Measurements from ENCODE around the gene SYNPR.
"Not testable (repeated sequence)": the region's sequence is repeated elsewhere in the genome, so short reads cannot be mapped to it uniquely, and the experiment has no call there.

SYNPR gene

DNA sequence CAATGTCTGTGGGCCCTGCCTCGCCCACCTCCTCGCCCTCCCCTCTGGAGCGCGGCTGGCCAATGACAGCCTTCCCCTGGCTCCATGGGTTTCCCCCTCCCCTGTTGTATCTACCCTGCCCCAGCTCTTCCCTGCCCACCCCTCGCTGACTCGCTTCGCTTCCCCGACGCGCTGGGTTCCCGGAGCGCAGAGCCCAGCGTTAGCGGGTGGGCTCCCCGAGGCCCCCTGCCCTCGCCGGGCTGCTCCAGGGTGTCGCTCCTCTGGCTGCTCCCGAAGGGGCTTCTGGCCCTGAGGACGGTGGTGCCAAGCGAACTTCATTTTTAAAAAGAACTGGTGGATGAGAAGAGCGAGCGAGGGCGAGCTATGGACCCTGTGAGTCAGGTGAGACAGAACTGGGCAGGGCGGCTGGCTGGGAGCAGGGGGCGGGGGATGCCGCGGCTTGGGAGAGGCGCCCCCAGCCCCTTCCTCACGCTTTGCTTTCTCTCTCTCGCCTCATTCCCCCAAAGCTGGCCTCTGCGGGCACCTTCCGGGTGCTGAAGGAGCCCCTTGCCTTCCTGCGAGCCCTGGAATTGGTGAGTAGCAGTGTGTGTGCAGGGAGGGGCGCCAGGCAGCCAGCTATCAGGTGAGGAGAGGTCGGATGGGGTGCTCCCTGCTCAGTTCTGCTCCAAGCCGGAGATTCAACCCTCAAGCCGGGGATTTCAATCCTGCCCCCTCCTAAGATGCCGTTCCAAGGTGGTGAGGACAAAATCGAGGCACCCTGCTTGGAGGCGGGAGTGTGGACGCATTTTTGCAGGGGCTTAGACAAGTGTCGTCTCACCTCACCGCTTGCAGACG is at the start of gene SYNPR:
TSS of gene SYNPR (plus strand) at position 138 of the 834 bp plus-strand sequence.
- no peaks in the 10 kb centered on the region for H3K4me1 ChIP-seq (ENCODE audit: control insufficient read depth, insufficient read depth, low read length)
- no peak within 1 kb of the TSS for H3K9ac ChIP-seq (ENCODE audit: low read length)
- no peaks in the 10 kb centered on the region for H3K36me3 ChIP-seq (ENCODE audit: control insufficient read depth, insufficient read depth, low read length)
- H3K4me3 ChIP-seq (ENCODE audit: low read length), result no peak within 1 kb of the TSS
- H3K27me3 ChIP-seq (ENCODE audit: control insufficient read depth, insufficient read depth, low read length), result no peaks in the 10 kb centered on the region
- H3K27ac ChIP-seq (ENCODE audit: low read depth, low read length), result no peak within 1 kb of the TSS

DNA sequence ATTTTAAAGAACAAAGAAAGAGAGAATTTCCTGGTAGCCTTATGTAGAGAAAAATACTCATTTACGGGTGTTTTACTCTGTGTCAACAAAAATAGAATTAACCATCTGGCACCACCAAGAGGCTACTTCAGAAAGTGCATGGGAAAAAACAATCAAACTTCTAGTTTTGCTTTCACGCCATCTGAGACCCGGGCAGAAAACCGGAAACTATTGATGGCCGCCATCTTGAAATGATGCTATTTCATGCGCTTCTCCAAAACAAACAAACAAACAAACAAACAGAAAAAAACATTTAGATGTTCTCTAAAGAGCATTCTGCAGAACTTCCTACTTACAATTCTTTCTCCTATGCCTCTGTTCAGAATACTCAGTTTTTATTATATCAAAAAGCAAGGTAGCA is 49.4 kb upstream of the SYNPR start:
- Histone ChIP-seq H3K27me3 (ENCODE audit: control insufficient read depth, insufficient read depth, low read length) (no peaks in the 10 kb centered on the region), H3K36me3 (ENCODE audit: control insufficient read depth, insufficient read depth, low read length) (no peaks in the 10 kb centered on the region), H3K4me1 (ENCODE audit: control insufficient read depth, insufficient read depth, low read length) (no peaks in the 10 kb centered on the region), H3K4me3 (ENCODE audit: low read length) (no peak overlapping the region), H3K27ac (ENCODE audit: low read depth, low read length) (no peak overlapping the region), H3K9ac (ENCODE audit: low read length) (no peak overlapping the region)

- no peaks in the 10 kb centered on the region for H3K27me3 ChIP-seq (ENCODE audit: control insufficient read depth, insufficient read depth, low read length)
- no peak overlapping the region for H3K9ac ChIP-seq (ENCODE audit: low read length)
- H3K4me3 ChIP-seq (ENCODE audit: low read length), result no peak overlapping the region
- H3K27ac ChIP-seq (ENCODE audit: low read depth, low read length), result no peak overlapping the region
- no peaks in the 10 kb centered on the region for H3K4me1 ChIP-seq (ENCODE audit: control insufficient read depth, insufficient read depth, low read length)
- H3K36me3 ChIP-seq (ENCODE audit: control insufficient read depth, insufficient read depth, low read length), result no peaks in the 10 kb centered on the region
Observed at GRCh38 chr3:63230146-63230545, 48.0 kb upstream of the SYNPR start.

DNA sequence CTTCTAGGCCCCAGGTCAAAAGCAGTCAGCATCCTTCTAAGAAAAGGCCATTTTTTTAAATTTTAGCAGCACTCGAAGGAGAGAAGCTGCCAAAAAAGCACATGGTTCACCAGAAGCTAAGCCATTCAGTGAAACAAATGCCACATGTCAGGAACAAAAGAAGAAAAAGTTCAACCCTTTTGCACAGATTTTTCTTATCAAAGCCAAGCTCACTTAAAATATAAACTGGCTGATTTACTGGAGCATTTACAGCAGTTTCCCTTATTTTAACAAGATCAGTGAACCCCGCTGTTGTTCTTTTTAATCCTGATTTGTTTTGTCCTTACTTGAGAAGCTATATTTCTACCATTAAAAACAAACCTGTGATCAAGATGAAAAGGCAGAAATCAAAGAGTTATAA is 46.5 kb upstream of the SYNPR start:
- Histone ChIP-seq H3K27me3 (ENCODE audit: control insufficient read depth, insufficient read depth, low read length) (no peaks in the 10 kb centered on the region), H3K4me3 (ENCODE audit: low read length) (no peak overlapping the region), H3K36me3 (ENCODE audit: control insufficient read depth, insufficient read depth, low read length) (no peaks in the 10 kb centered on the region), H3K4me1 (ENCODE audit: control insufficient read depth, insufficient read depth, low read length) (no peaks in the 10 kb centered on the region), H3K27ac (ENCODE audit: low read depth, low read length) (no peak overlapping the region), H3K9ac (ENCODE audit: low read length) (no peak overlapping the region)

DNA sequence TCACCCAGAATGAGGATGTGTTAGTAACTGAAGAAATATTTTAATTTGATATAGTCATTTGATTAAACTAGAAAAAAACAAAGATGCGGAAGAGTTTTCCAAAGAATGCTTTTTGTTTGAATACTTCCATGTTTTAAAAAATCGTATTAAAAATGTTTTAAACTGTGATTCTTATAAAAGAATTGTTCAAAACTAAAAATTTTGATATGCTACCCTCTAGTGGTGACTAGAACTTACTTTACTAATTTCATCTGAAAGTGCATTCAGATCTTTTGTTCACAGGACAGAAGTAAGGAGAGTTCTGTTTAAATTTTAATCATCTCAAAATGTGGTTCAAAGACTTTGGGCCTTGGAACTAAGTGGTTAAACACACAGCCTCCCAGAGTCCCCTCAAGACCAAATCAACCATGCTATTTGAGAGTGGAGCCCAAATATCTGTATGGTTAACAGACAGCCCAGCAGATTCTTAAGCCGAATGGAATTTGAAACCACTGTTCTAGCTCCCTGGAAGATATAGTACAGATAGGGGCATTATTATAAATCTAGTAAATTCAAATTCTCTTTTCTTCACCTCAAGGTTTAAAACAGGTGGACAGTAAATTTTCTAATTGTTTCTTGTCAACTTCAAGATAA is 45.2 kb upstream of the SYNPR start:
- no peak overlapping the region for H3K4me3 ChIP-seq (ENCODE audit: low read length)
- no peak overlapping the region for H3K27ac ChIP-seq (ENCODE audit: low read depth, low read length)
- H3K27me3 ChIP-seq (ENCODE audit: control insufficient read depth, insufficient read depth, low read length), result no peaks in the 10 kb centered on the region
- H3K9ac ChIP-seq (ENCODE audit: low read length), result no peak overlapping the region
- no peaks in the 10 kb centered on the region for H3K4me1 ChIP-seq (ENCODE audit: control insufficient read depth, insufficient read depth, low read length)
- no peaks in the 10 kb centered on the region for H3K36me3 ChIP-seq (ENCODE audit: control insufficient read depth, insufficient read depth, low read length)

DNA sequence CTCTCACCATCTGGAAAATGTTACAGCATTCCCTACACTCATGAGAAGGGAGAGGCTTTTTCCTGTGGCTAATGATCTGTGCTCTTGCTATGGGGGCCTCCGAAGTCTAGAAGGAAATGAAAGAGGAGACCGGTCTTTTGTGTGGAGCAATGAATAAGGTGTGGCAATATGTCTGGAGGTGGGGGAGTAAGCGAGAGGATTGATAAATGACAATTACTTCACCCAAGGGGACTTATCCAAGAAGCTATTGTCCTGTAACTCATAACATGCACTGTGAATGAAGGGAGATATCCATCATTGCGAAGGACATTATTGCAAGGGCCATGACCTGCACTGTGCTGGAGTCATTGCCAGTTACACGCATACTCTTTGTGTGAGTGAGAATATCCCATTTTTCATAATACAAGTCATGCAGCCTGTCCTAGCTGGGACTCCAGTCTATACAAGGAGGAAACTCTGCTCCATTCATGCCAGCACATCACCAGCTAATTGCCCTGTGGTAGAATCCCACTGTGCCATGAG is 37.7 kb upstream of the SYNPR start:
- no peak overlapping the region for H3K4me3 ChIP-seq (ENCODE audit: low read length)
- H3K27ac ChIP-seq (ENCODE audit: low read depth, low read length), result no peak overlapping the region
- H3K36me3 ChIP-seq (ENCODE audit: control insufficient read depth, insufficient read depth, low read length), result no peaks in the 10 kb centered on the region
- H3K27me3 ChIP-seq (ENCODE audit: control insufficient read depth, insufficient read depth, low read length), result no peaks in the 10 kb centered on the region
- no peak overlapping the region for H3K9ac ChIP-seq (ENCODE audit: low read length)
- no peaks in the 10 kb centered on the region for H3K4me1 ChIP-seq (ENCODE audit: control insufficient read depth, insufficient read depth, low read length)

DNA sequence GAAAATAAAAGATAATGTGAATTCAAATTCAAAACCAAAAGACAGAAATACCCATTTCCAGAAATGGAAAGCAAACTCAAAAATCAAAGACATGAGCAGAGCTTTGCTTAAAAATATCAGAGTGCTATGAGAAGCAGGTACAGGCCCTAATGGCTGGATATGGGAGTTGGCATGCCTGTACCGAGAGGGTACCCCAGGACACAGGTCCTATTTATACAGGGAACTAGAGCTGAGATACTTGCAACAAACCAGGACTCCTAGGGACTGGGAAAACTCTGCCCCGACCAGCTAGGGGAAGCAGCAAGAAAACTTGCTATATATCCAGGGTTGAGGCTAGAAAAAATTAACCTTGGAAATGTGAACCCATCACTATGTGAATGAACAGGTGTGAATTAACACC is 36.0 kb upstream of the SYNPR start:
- Histone ChIP-seq H3K27me3 (ENCODE audit: control insufficient read depth, insufficient read depth, low read length) (no peaks in the 10 kb centered on the region), H3K9ac (ENCODE audit: low read length) (no peak overlapping the region), H3K27ac (ENCODE audit: low read depth, low read length) (no peak overlapping the region), H3K4me3 (ENCODE audit: low read length) (no peak overlapping the region), H3K36me3 (ENCODE audit: control insufficient read depth, insufficient read depth, low read length) (no peaks in the 10 kb centered on the region), H3K4me1 (ENCODE audit: control insufficient read depth, insufficient read depth, low read length) (no peaks in the 10 kb centered on the region)

DNA sequence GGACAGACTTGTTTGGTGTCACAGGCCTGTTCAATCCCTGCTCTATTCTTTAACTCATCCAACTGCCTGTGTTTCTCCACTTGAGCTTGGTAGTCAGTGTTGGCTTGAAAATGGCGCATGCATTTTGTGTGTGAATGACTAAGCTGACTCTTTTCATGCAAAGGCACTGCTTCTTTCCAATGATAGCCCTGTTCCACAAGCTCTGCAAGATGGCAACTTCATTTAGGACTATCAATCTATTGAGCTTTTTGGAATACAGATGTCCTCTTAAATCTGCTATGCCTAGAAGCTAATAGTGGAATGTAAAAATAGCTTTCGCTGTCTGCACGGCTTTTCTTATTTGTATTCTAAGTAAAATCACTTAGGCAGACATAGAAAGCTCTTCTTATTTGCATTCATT is 33.6 kb upstream of the SYNPR start:
- no peak overlapping the region for H3K9ac ChIP-seq (ENCODE audit: low read length)
- H3K27me3 ChIP-seq (ENCODE audit: control insufficient read depth, insufficient read depth, low read length), result no peaks in the 10 kb centered on the region
- H3K36me3 ChIP-seq (ENCODE audit: control insufficient read depth, insufficient read depth, low read length), result no peaks in the 10 kb centered on the region
- H3K4me3 ChIP-seq (ENCODE audit: low read length), result no peak overlapping the region
- no peaks in the 10 kb centered on the region for H3K4me1 ChIP-seq (ENCODE audit: control insufficient read depth, insufficient read depth, low read length)
- H3K27ac ChIP-seq (ENCODE audit: low read depth, low read length), result no peak overlapping the region

- no peak overlapping the region for H3K4me3 ChIP-seq (ENCODE audit: low read length)
- no peak overlapping the region for H3K9ac ChIP-seq (ENCODE audit: low read length)
- no peaks in the 10 kb centered on the region for H3K36me3 ChIP-seq (ENCODE audit: control insufficient read depth, insufficient read depth, low read length)
- H3K27me3 ChIP-seq (ENCODE audit: control insufficient read depth, insufficient read depth, low read length), result no peaks in the 10 kb centered on the region
- no peaks in the 10 kb centered on the region for H3K4me1 ChIP-seq (ENCODE audit: control insufficient read depth, insufficient read depth, low read length)
- no peak overlapping the region for H3K27ac ChIP-seq (ENCODE audit: low read depth, low read length)
Observed at GRCh38 chr3:63245726-63246241, 32.3 kb upstream of the SYNPR start.

DNA sequence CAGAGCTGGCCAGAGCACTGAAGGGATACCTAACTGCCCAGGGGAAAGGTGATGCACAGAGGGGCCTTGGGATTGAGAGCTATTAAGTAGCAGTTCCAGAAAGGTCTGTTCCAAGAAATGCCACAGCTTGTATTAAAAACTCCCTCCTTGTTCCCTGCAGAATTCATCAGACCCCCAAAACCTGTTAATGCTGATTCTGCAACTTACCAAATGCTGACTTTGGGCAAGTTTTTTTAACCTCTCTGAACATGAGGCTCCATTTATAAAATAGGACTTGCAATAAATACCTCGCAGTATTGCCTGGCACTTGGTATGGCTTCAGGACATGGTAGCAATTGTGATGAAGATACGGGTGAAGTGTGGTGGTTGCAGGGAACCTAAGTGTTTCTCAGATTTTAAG is 30.1 kb upstream of the SYNPR start:
- Histone ChIP-seq H3K27me3 (ENCODE audit: control insufficient read depth, insufficient read depth, low read length) (no peaks in the 10 kb centered on the region), H3K4me1 (ENCODE audit: control insufficient read depth, insufficient read depth, low read length) (no peaks in the 10 kb centered on the region), H3K36me3 (ENCODE audit: control insufficient read depth, insufficient read depth, low read length) (no peaks in the 10 kb centered on the region), H3K4me3 (ENCODE audit: low read length) (no peak overlapping the region), H3K27ac (ENCODE audit: low read depth, low read length) (no peak overlapping the region), H3K9ac (ENCODE audit: low read length) (no peak overlapping the region)

- H3K4me1 ChIP-seq (ENCODE audit: control insufficient read depth, insufficient read depth, low read length), result no peaks in the 10 kb centered on the region
Observed at GRCh38 chr3:63251499-63251898, 26.6 kb upstream of the SYNPR start.

DNA sequence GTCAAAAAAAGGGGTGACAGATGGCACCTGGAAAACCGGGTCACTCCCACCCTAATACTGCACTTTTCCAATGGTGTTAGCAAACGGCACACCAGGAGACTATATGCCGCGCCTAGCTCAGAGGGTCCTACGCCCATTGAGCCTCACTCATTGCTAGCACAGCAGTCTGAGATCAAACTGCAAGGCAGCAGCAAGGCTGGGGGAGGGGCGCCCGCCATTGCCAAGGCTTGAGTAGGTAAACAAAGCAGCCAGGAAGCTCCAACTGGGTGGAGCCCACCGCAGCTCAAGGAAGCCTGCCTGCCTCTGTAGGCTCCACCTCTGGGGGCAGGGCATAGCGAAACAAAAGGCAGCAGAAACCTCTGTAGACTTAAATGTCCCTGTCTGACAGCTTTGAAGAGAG is 22.3 kb upstream of the SYNPR start:
- not testable (repeated sequence) for H3K9ac ChIP-seq (ENCODE audit: low read length); H3K4me3 ChIP-seq (ENCODE audit: low read length); H3K27me3 ChIP-seq (ENCODE audit: control insufficient read depth, insufficient read depth, low read length); H3K4me1 ChIP-seq (ENCODE audit: control insufficient read depth, insufficient read depth, low read length); H3K36me3 ChIP-seq (ENCODE audit: control insufficient read depth, insufficient read depth, low read length); H3K27ac ChIP-seq (ENCODE audit: low read depth, low read length)

More at GRCh38 chr3:63251499-63251898, 26.6 kb upstream of the SYNPR start:
- no peaks in the 10 kb centered on the region for H3K27me3 ChIP-seq (ENCODE audit: control insufficient read depth, insufficient read depth, low read length)
- H3K4me3 ChIP-seq (ENCODE audit: low read length), result no peak overlapping the region
- no peak overlapping the region for H3K9ac ChIP-seq (ENCODE audit: low read length)
- no peaks in the 10 kb centered on the region for H3K36me3 ChIP-seq (ENCODE audit: control insufficient read depth, insufficient read depth, low read length)
- H3K27ac ChIP-seq (ENCODE audit: low read depth, low read length), result no peak overlapping the region
